Aorta (tissue), 5 donors: ENCODE data around the gene KCNN4. TPM values are rescaled to one million over a fixed set of nuclear protein-coding genes. Genes with fewer than 3 reads are reported as not detected.
"Not testable (repeated sequence)": the region's sequence is repeated elsewhere in the genome, so short reads cannot be mapped to it uniquely, and the experiment has no call there.

Source experiments
- ATAC-seq: fragments of 200-7000 bp; cut with Tn5 transposase; one replicate; pipeline ENCODE4 v1.9.1; 2022; ENCODE audit warnings: moderate library complexity; ENCODE audit not compliant: low FRiP score
- DNase-seq, 2 donors: peaks; one replicate each; pipeline ENCODE4 v3.0.0-alpha.2; 2020
- H3K27ac ChIP-seq, 2 donors: one replicate each; pipeline ENCODE4 v1.5.1; 2013; ENCODE audit warnings: low read length in 2 of 2, mild to moderate bottlenecking in 2 of 2, moderate library complexity in 2 of 2, control low read depth in 1 of 2, inconsistent platforms in 1 of 2, low read depth in 1 of 2
- H3K27me3 ChIP-seq, 2 donors: one replicate each; pipeline ENCODE4 v1.6.1; 2013; ENCODE audit warnings: control low read depth in 1 of 2, low read length in 1 of 2, mild to moderate bottlenecking in 1 of 2, moderate library complexity in 1 of 2; ENCODE audit not compliant: insufficient read depth in 2 of 2, control insufficient read depth in 1 of 2
- H3K36me3 ChIP-seq, 2 donors: one replicate each; pipeline ENCODE4 v1.6.1; 2013; ENCODE audit warnings: control low read depth in 1 of 2, low read length in 1 of 2, mild to moderate bottlenecking in 1 of 2; ENCODE audit not compliant: insufficient read depth in 2 of 2, control insufficient read depth in 1 of 2
- H3K4me1 ChIP-seq, 2 donors: one replicate each; pipeline ENCODE4 v1.6.1; 2013; ENCODE audit warnings: low read length in 2 of 2, control low read depth in 1 of 2, mild to moderate bottlenecking in 1 of 2, moderate library complexity in 1 of 2; ENCODE audit not compliant: insufficient read depth in 2 of 2, control insufficient read depth in 1 of 2
- H3K4me3 ChIP-seq, 2 donors: one replicate each; pipeline ENCODE4 v1.5.1; 2013; ENCODE audit warnings: low read length in 2 of 2, control low read depth in 1 of 2, mild to moderate bottlenecking in 1 of 2
- H3K9me3 ChIP-seq: one replicate; pipeline ENCODE4 v1.6.1; 2013; ENCODE audit warnings: mild to moderate bottlenecking, low read length; ENCODE audit not compliant: control insufficient read depth
- WGBS, 2 donors: extraction: QIAGEN DNeasy Blood & Tissue Kit; methylation state at CpG; one replicate each; pipeline ENCODE4 v1.1.7; 2013; 5-methylcytosine and 5-hydroxymethylcytosine counted together
- intact Hi-C, 2 donors: fragments of 100-400 bp; cut with DNase I; formaldehyde crosslinking; loops; one replicate each; pipeline versions ENCODE4 v1.14.2 to v1.15.0; 2022
- polyA plus RNA-seq, 2 donors: library from polyadenylated mRNA; stranded (reverse); fragments of 200-250 nt; gene quantifications; one replicate each; pipeline ENCODE4 v1.2.3, GENCODE V29; 2013
- total RNA-seq, 2 donors: library from RNA; stranded (reverse); fragmentation: NEBNext Ultra II Directional; extraction: Animal tissue kit (Norgen Biotek cat#: 25700); gene quantifications; one replicate each; pipeline ENCODE4 v1.2.1, GENCODE V29; 2021
- donor health status: healthy with polysubstance abuse.
- donor health status: Bipolar disorder and iron deficiency.
- donor health status: DM: no; HTN: no; CAD: no.
- donor health status: DM: no; HTN: no; CAD: no.
- donor health status: DM: yes; HTN: yes; CAD: no.

Gene KCNN4
- total and polyA plus RNA-seq, 4 donors, result 1.5 to 8.6 (median 4.2) TPM

DNA sequence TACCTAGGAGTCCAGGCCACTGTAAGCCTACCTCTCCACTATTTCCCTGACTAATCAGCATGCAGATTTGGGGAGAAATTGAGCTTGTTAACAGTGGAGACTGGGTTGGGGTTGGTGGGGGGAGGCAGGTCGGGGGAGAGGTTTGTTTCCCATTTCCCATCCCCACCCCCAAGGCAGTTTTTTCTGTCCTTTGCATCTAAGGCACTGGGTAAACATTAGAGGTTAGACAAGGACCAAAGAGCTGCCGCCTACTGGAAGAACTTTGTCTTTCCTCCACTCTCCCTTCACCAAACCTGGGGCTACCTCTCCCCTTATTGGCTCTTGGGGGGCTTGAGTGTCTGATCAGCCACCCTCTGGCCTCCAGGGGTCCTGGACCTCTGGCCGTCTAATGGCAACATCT lies 953 bp downstream of the KCNN4 start:
- Histone ChIP-seq H3K9me3 (no peaks in the 10 kb centered on the region), H3K27me3 (no peaks in the 10 kb centered on the region), H3K4me1 (no peaks in the 10 kb centered on the region), H3K27ac (no peak overlapping the region), H3K4me3 (no peak overlapping the region), H3K36me3 (no peaks in the 10 kb centered on the region)
- DNase-seq (no peak), ATAC-seq (no peak)
- 21 to 27% methylated on average over 3 of the region's 3 CpGs for WGBS, 2 donors
- intact Hi-C loops, result no loop called here

DNA sequence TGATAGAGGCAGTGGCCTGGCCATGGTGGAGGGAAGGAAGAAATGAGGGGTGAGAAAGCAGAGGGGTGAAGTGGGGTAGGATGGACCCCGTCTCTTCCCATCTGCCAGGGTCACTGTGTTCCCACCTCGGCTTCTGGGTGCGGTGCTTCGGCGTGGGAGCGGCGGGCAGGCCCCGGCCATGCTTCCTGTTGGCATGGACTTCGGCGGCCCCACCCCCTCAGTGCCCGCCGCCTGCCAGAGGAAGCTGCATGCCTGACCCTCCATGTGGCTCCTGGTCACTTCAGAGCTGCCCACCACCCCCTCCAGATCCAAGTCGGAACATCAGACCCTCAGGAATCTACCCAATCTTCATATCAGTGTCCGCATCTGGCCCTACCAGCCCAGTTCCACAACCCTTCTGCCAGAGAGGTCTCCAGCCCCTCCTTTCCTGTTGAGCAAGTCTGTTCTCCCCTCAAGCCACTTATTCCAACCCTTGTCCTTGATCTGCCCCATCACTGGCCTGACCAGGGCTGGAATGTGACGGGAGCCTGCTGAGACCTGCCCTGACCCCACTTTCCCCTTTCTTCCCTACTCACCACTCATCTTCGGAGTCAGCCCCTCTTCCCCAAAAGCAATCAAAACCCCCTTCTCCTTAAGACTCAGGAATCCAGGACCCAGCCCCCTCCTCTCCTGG lies 1.5 kb downstream of the KCNN4 start:
- 72 to 77% methylated on average over 13 to 16 of the region's 16 CpGs for WGBS, 2 donors
- ATAC-seq (no peak), DNase-seq (no peak)
- Histone ChIP-seq H3K4me1 (no peaks in the 10 kb centered on the region), H3K27ac (no peak overlapping the region), H3K9me3 (no peaks in the 10 kb centered on the region), H3K27me3 (no peaks in the 10 kb centered on the region), H3K4me3 (no peak overlapping the region), H3K36me3 (no peaks in the 10 kb centered on the region)
- intact Hi-C loops, result no loop called here

DNA sequence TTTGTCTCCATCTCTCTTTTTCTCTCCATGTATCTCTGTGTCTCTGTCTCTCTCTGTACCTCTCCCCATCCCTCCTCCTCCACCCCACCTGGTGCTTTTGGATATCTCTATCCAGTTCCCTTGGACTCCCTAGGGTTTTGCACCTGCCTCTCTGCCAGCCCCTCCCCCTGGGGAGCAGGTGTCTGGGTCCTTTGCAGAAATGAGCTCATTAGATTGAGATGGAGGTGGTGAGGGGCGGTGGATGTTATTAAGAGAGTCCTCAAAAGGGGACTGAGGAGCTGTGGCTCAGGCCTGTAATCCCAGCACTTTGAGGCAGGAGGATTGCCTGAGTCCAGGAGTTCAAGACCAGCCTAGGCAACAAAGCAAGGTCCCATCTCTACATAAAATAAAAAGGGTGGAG lies 2.1 kb downstream of the KCNN4 start:
- H3K4me3 ChIP-seq, result no peak overlapping the region
- H3K27ac ChIP-seq, result no peak overlapping the region
- H3K9me3 ChIP-seq, result no peaks in the 10 kb centered on the region
- WGBS, 2 donors, result 83 to 91% methylated on average over 1 of the region's 1 CpG
- intact Hi-C loops, result no loop called here
- ATAC-seq (no peak), DNase-seq (no peak)
- no peaks in the 10 kb centered on the region for H3K36me3 ChIP-seq
- no peaks in the 10 kb centered on the region for H3K27me3 ChIP-seq
- H3K4me1 ChIP-seq, result no peaks in the 10 kb centered on the region

DNA sequence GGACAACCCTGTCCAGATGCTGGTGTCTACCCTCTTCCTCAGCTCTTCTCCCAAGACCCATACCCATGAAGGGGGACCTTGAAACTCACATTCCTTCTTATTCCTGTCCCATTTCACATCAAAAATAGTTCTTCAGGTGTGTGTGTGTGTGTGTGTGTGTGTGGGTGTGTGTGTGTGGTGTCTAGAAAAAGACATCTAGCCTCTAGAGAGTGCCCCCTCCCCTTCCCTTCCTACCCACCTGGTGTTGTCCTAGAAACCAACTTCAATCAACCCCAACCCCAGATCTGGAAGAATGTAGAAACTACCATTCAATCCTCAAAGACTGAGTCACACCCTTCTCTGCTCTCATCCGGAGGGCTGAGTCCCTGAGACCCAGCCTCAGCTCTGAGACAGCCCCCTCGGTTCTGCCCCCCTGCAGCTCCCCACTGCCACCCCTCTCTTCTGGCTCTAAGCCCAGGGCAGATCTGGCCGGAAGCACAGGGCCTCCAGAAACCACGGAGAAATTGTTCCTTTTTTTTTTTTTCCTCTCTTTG lies 3.5 kb downstream of the KCNN4 start:
- Histone ChIP-seq H3K27me3 (no peaks in the 10 kb centered on the region), H3K9me3 (no peaks in the 10 kb centered on the region), H3K4me1 (no peaks in the 10 kb centered on the region), H3K4me3 (no peak overlapping the region), H3K27ac (no peak overlapping the region), H3K36me3 (no peaks in the 10 kb centered on the region)
- intact Hi-C loops, result no loop called here
- WGBS, 2 donors, result 0 to 5% methylated on average over 4 of the region's 4 CpGs
- DNase-seq (peak in 1 of 2 donors; percentile 52), ATAC-seq (no peak)

DNA sequence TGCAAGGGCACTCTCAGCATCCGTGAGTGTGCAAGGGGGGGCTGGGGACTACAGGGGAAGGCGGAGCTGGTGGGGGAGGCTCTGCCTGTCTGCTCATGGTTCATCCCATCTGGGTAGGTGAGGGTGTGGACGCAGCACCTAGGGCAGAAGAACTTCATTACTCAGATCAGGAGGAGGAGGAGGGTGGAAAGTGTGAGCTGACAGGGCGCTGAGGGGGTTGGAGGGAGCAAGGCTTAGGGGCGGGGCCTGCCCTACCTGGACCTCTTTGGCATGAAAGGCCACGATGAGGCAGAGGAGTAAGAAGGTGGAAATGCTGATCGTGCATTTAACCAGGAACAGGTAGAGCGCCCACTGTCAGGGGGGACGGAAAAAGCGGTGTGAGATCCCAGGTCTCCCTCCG lies 4.5 kb downstream of the KCNN4 start:
- WGBS, 2 donors, result 54 to 58% methylated on average over 11 of the region's 11 CpGs
- H3K9me3 ChIP-seq, result no peaks in the 10 kb centered on the region
- no peaks in the 10 kb centered on the region for H3K4me1 ChIP-seq
- no peaks in the 10 kb centered on the region for H3K36me3 ChIP-seq
- H3K4me3 ChIP-seq, result no peak overlapping the region
- no peaks in the 10 kb centered on the region for H3K27me3 ChIP-seq
- no peak overlapping the region for H3K27ac ChIP-seq
- no peak for ATAC-seq
- intact Hi-C loops, result no loop called here
- no peak for DNase-seq

DNA sequence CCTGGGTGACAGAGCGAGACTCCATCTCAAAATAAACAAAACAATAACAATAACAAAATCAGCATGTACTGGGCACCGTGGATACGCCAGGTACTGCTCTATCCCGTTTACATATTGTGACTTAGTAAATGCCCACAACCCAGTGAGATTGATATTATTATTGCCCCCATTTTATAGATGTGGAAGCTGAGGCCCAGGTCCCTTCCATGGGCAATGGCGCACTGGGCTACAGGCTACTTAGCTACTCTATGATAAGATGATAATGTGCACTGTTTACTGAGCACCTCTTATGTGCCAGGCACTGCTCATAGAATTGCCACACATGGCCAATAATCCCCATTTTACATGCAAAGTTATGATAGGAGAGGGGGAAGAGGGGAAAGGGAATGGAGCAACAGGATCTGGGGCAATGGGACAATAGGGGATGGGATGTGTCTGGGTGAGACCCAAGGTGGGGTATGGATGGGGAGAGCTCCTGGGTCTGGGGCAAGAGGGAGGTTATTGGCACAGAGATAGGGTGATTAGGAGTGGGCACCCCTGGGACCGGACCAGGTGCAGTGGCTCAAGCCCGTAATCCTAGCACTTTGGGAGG lies 5.4 kb downstream of the KCNN4 start:
- no peaks in the 10 kb centered on the region for H3K27me3 ChIP-seq
- no peaks in the 10 kb centered on the region for H3K9me3 ChIP-seq
- no peaks in the 10 kb centered on the region for H3K4me1 ChIP-seq
- H3K27ac ChIP-seq, result no peak overlapping the region
- intact Hi-C loops, result no loop called here
- H3K36me3 ChIP-seq, result no peaks in the 10 kb centered on the region
- no peak overlapping the region for H3K4me3 ChIP-seq
- DNase-seq (no peak), ATAC-seq (no peak)
- 92% methylated on average over 7 of the region's 7 CpGs for WGBS, 2 donors

DNA sequence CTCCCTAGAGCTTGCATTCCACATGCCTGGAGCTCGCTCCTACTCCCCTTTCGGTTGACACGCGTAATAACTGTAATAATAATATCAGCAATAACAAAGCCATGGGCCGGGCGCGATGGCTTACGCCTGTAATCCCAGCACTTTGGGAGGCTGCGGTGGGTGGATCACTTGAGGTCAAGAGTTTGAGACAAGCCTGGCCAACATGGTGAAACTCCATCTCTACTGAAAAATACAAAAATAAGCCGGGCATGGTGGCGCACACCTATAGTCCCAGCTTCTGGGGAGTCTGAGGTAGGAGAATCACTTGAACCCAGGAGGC lies 5.9 kb downstream of the KCNN4 start:
- WGBS, 2 donors, result 61 to 64% methylated on average over 11 of the region's 11 CpGs
- H3K4me3 ChIP-seq, DNase-seq, H3K27ac ChIP-seq, H3K27me3 ChIP-seq, ATAC-seq, H3K36me3 ChIP-seq, H3K4me1 ChIP-seq, intact Hi-C loops, H3K9me3 ChIP-seq: not testable (repeated sequence)

DNA sequence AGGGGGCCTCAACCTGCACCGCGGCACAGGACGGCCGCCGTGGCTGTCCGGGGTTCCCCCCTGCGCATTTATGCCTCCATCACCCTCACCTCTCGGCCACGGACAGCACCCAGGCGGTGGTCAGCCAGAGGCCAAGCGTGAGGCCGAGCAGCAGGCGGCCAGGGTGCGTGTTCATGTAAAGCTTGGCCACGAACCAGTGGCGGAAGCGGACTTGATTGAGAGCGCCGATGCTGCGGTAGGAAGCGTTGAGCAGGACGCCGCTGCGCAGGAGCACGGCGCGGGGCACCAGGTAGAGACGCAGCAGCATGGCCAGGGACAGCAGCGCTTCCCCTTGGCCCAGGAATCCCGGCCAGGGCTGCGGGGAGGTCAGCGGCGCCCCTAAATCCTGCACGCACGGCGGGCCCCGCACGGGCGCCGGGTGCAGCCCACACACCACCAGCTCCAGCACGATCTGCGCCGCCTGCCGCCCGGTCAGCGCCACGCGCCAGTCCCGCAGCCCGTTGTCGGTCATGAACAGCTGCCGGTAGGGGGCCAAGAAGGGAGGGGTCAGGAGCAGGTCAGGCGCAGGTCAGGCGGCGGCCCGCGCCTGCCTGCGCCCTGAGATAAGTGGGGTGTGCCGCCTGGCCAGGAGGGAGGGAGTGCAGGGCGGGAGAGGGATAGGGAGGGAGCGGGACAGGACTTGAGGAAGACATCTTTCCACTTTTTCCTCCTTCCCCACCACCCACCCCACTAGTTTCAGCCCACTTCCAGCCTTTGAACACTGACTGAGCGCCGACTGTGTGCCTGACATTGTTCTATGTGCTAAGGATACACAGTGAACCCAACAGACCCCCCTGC lies 6.5 kb downstream of the KCNN4 start:
- intact Hi-C loops, result no loop called here
- Histone ChIP-seq H3K27me3 (no peaks in the 10 kb centered on the region), H3K4me3 (no peak overlapping the region), H3K9me3 (no peaks in the 10 kb centered on the region), H3K27ac (no peak overlapping the region), H3K36me3 (no peaks in the 10 kb centered on the region), H3K4me1 (no peaks in the 10 kb centered on the region)
- ATAC-seq (peak; percentile 71), DNase-seq (peak in 1 of 2 donors; percentile 75)
- WGBS, 2 donors, result 9 to 11% methylated on average over 48 to 63 of the region's 63 CpGs
